Jurkat, Clone E6-1 (cell line): ENCODE measurements around the gene UBE3C.
A peak's percentile ranks its signal among the peaks of the same experiment; 100 is the strongest.
"Not testable (repeated sequence)": the region's sequence is repeated elsewhere in the genome, so short reads cannot be mapped to it uniquely, and the experiment has no call there.

ENCODE experiments used
- DNase-seq: peaks from one replicate; pipeline ENCODE4 v3.0.0-alpha.2; 2011; ENCODE audit warnings: low read depth, low spot score
- H3K4me3 ChIP-seq: 2 replicates; pipeline ENCODE4 v1.5.1; 2011; ENCODE audit warnings: mild to moderate bottlenecking, low read length, control low read depth, moderate library complexity

Gene UBE3C

GRCh38 chr7:157129200-157129599, 9.5 kb upstream of the UBE3C start:
- no peak for DNase-seq
- no peak overlapping the region for H3K4me3 ChIP-seq

- DNase-seq = no peak
- H3K4me3 ChIP-seq = no peak overlapping the region
Observed at GRCh38 chr7:157129907-157130460, 8.7 kb upstream of the UBE3C start.

- not testable (repeated sequence) for DNase-seq, H3K4me3 ChIP-seq
Observed at GRCh38 chr7:157130849-157131248, 7.9 kb upstream of the UBE3C start.

- H3K4me3 ChIP-seq = no peak overlapping the region
- DNase-seq = no peak
Observed at GRCh38 chr7:157132796-157133195, 5.9 kb upstream of the UBE3C start.

GRCh38 chr7:157133304-157133703, 5.4 kb upstream of the UBE3C start:
- no peak for DNase-seq

GRCh38 chr7:157136372-157136771, 2.4 kb upstream of the UBE3C start:
- H3K4me3 ChIP-seq = no peak overlapping the region
- DNase-seq = peak; percentile 20

More at GRCh38 chr7:157133304-157133703, 5.4 kb upstream of the UBE3C start:
- H3K4me3 ChIP-seq = no peak overlapping the region

GRCh38 chr7:157138101-157138423, 664 bp upstream of the UBE3C start:
- DNase-seq = no peak
- peak overlapping the region; percentile 59 for H3K4me3 ChIP-seq

- DNase-seq = no peak
- peak overlapping the region; percentile 89 for H3K4me3 ChIP-seq
Observed at GRCh38 chr7:157139111-157139809, 534 bp downstream of the UBE3C start.

- H3K4me3 ChIP-seq = peak overlapping the region; percentile 89
- DNase-seq = peak; percentile 81
Observed at GRCh38 chr7:157139810-157140510, 1.2 kb downstream of the UBE3C start.

- peak overlapping the region; percentile 89 for H3K4me3 ChIP-seq
- DNase-seq = no peak
Observed at GRCh38 chr7:157140511-157140905, 1.8 kb downstream of the UBE3C start.

- H3K4me3 ChIP-seq = no peak overlapping the region
- DNase-seq = no peak
Observed at GRCh38 chr7:157141525-157142060, 2.9 kb downstream of the UBE3C start.

- H3K4me3 ChIP-seq = no peak overlapping the region
- no peak for DNase-seq
Observed at GRCh38 chr7:157143788-157144187, 5.1 kb downstream of the UBE3C start.

- no peak for DNase-seq
- no peak overlapping the region for H3K4me3 ChIP-seq
Observed at GRCh38 chr7:157149317-157149716, 10.6 kb downstream of the UBE3C start.

- DNase-seq = no peak
- no peak overlapping the region for H3K4me3 ChIP-seq
Observed at GRCh38 chr7:157150882-157151281, 12.2 kb downstream of the UBE3C start.

- no peak for DNase-seq
Observed at GRCh38 chr7:157151626-157152339, 13.1 kb downstream of the UBE3C start.

GRCh38 chr7:157152391-157152937, 13.7 kb downstream of the UBE3C start:
- no peak for DNase-seq
- no peak overlapping the region for H3K4me3 ChIP-seq

More at GRCh38 chr7:157151626-157152339, 13.1 kb downstream of the UBE3C start:
- no peak overlapping the region for H3K4me3 ChIP-seq

GRCh38 chr7:157153260-157153659, 14.5 kb downstream of the UBE3C start:
- no peak for DNase-seq
- no peak overlapping the region for H3K4me3 ChIP-seq

GRCh38 chr7:157155959-157156358, 17.2 kb downstream of the UBE3C start:
- no peak for DNase-seq
- no peak overlapping the region for H3K4me3 ChIP-seq

- no peak overlapping the region for H3K4me3 ChIP-seq
- DNase-seq = no peak
Observed at GRCh38 chr7:157158400-157158799, 19.7 kb downstream of the UBE3C start.
